ENCODE data around the gene PHLDA2.
"Not testable (repeated sequence)": the region's sequence is repeated elsewhere in the genome, so short reads cannot be mapped to it uniquely, and the experiment has no call there.

Gene PHLDA2

GRCh38 chr11:2945031-2945756, 16.0 kb upstream of the PHLDA2 start:
- no peak for DNase-seq (ENCODE audit: low read depth)

DNA sequence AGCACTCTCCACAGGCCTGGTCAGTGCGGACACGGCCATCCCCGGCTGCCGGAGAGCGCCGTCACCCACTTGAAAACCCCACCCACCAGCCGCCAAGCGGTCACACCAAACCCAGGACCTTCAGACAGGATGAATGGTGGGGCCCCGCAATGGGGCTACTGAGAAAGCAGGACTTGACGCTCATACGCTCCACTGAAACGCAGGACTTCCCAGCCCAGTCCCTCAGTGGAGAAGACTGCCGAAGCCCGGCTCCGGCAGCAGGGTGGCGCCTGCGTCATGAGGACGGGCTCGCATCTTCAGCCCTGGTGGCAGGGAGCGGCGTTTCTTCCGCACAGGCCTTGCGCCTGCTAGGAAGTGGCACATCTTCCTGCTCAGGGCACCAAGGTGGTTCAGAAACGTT, 15.3 kb upstream of the PHLDA2 start:
- no peak for DNase-seq (ENCODE audit: low read depth)

DNA sequence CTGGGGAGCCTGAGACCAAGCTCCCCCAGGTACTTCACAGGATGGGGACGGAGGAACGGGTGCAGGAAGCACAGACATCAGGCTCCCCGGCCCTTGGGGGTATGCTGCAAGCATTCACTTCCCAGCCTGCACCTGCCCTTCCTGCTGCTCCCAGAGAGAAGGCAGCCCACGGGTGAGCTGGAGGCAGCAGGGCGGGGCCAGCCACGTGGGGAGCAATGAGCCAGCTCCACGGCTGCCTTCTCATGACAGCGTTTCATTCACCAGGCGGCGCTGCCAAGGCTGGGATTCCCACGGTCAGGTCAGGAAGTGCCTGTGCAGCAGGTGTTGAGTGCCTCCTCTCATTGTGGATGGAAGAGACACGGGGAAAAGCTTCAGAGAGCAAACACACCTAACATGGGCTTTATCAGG, 14.5 kb upstream of the PHLDA2 start:
- DNase-seq (ENCODE audit: low read depth) = no peak

DNA sequence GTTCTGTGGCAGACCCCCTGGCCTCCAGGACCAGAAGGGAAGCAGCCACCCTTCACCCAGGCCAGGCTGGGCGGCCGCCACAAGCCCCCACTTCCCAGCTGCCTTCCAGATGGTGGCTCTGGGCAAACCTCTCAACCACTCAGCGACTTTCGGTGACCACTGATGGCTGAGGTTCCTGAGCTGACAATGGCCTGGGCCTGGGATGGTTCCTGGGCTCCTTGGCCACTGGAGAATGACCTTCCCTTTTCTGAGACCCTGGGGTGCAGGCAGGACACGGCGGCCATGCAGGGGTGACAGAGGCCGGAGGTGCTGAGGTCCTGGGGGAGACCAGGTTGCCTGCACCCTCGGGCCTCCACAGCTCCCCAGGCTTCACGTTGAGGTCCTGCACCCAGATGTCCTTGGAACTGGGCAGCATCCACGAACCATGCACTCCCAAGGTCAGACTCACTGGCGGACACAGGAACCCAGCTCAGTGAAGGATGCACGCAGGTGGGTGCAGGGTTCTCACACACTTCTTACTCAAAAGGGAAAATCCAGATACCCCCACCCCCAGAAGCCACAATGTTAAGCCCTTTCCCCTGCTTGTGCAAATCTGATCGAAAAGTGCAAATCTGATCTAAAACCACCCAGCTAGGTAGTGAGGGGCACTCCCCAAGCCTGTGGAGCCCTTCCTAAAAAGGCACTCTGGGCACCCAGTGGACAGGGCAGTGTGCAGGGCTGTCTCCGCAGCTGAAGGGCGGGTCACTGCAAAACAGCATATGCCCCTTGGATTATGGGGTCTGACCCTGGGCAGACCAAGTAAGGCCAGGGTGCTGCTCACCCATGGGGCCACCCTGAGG, 13.9 kb upstream of the PHLDA2 start:
- DNase-seq (ENCODE audit: low read depth) = no peak

- DNase-seq (ENCODE audit: low read depth) = no peak
Observed at GRCh38 chr11:2942447-2942846, 13.2 kb upstream of the PHLDA2 start.

- no peak for DNase-seq (ENCODE audit: low read depth)
Observed at GRCh38 chr11:2940921-2941821, 12.0 kb upstream of the PHLDA2 start.

DNA sequence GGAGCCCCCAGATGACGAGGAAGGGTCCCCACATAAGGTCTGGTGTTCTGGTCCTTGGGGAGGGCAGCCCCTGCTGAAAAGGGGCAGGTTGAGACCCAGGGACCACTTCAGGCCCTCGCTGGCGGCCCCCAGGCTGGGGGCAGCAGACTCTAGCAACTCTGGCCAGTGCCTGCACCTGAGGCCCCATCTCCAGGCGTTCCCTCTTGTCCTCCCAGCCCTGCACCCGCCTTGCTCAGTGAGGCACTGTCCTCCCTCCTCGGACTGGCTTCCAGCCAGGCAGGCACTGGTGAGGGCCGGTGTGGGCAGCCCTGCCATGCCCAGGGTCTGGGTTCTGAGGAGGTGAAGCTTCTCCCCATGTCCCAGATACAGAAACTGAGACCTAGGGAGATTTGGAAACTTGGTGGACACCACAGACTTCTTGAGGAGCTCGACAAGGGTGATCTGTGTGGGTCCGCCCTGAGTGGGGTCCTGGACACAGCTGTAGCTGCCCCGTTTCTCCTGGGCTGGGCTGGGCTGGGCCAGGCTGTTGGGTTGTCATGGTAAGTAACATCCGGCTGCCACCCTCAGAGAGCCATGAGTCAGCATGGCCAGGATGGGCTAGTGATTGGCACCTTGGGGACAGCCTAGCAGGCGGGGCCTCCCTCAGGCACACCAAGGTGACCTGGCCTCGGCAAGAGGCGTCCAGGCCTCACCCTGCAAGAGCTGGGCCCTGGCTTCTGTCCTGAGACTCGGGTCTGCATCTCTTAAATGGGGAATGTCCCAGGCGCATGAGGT, 11.1 kb upstream of the PHLDA2 start:
- DNase-seq (ENCODE audit: low read depth) = no peak

GRCh38 chr11:2938458-2939418, 9.5 kb upstream of the PHLDA2 start:
- DNase-seq (ENCODE audit: low read depth) = not testable (repeated sequence)

- not testable (repeated sequence) for DNase-seq (ENCODE audit: low read depth)
Observed at GRCh38 chr11:2937641-2938457, 8.6 kb upstream of the PHLDA2 start.

- DNase-seq (ENCODE audit: low read depth) = no peak
Observed at GRCh38 chr11:2934611-2935239, 5.5 kb upstream of the PHLDA2 start.

GRCh38 chr11:2934021-2934550, 4.9 kb upstream of the PHLDA2 start:
- no peak for DNase-seq (ENCODE audit: low read depth)

GRCh38 chr11:2933375-2934020, 4.3 kb upstream of the PHLDA2 start:
- DNase-seq (ENCODE audit: low read depth) = peak; percentile 44

- no peak for DNase-seq (ENCODE audit: low read depth)
Observed at GRCh38 chr11:2932850-2933251, 3.6 kb upstream of the PHLDA2 start.

DNA sequence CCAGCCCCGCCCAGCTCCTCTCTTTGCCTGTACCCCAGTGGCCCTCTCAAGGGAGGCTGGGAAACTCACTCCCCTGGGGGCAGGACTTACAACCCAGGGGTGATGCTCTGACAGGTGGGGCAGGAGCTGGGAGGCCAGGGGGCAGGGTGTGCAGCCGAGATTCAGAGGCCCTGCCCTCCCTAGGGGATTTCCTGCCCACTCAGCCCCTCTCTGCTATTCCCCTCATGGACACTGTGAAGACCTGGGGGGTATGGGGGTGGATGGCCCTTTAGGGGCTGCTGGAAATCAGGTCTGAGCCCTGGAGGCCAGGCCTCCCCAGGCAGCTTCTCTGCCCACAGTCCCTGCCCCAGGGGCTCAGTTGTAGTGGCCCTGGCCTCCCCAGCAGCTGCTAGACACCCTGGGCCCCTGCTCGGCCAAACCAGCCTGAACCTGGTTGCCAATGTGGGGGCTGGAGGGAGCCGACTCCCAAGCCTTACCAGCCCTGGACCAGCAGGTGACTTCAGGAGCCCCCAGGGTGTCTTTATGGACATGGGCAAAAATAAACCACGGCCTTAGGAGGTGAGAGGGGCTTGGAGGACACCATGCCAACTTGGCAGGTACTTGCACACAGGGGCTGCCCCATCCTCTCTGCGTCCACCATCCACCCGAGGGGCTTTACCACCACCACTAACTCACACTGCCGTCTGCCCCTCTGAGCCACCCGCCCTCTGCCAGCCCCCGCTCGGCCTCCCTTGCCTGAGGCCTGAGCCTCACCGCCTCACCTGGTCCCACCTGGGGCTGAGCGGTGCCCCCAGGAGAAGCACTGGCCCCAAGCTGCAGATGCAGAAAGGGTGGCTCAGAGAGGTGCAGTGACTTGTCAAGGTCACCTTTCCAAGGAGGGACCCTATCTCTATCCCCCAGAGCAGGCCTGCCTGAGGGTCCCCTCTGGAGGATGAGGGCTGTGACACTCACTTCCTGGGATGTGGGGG, 2.8 kb upstream of the PHLDA2 start:
- DNase-seq (ENCODE audit: low read depth) = no peak

- DNase-seq (ENCODE audit: low read depth) = no peak
Observed at GRCh38 chr11:2931420-2931746, 2.2 kb upstream of the PHLDA2 start.

DNA sequence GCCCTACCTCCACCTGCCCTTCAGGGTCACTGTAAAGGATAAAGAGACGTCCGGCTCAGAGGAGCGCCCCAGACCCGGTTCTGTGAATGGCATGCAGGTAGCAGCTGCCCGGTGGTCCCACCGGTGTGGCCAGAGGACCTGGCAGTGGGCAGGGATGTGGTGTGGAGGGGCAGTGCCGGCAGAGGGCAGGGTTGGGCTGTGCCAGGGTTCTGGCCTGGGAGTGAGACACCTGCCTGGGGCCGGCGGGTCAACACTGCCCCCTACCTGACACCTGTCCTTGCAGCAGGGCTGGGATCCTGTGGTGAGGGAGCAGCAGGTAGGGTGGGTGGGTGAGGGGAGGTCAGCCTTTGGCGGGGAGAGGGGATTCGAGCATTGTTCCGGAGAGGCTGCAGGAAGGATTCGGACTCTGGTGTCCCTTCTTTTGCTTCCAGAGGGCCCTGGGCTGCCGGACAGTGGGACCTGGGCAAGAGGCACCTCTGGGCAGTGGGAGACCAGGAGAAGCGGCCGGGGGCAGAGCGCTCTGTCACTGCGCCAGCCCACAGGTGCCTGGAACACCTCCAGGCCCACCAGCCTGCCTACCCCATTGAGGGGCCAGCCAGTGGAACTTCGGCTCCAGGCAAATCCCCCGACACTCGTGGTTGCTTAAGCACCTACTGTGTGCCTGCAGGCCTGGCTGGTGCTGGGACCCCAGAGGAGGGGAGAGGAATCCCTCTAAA, 1.6 kb upstream of the PHLDA2 start:
- no peak for DNase-seq (ENCODE audit: low read depth)
